ENCODE data around the gene CAPN5.

CAPN5 gene

DNA sequence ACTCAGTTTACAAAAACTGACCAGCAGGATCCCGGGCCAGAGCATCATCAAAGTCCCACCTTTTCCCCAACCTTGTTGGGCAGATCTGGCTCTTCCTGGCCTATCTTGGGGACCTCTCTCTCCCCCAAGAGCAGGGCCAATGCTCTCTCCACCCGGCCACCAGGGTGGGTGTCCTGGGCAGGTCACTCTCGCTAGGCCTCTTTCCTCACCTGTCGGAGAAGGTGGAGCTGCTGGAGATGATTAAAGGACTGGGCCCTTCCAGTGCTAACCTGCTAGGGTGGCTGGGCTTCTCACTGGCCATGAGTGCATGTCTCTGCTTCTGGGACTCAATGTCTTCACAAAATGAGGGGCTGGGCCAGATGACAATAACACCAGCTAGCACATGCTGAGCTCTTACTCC, 2.9 kb upstream of the CAPN5 start:
- DNase-seq, result no peak

DNA sequence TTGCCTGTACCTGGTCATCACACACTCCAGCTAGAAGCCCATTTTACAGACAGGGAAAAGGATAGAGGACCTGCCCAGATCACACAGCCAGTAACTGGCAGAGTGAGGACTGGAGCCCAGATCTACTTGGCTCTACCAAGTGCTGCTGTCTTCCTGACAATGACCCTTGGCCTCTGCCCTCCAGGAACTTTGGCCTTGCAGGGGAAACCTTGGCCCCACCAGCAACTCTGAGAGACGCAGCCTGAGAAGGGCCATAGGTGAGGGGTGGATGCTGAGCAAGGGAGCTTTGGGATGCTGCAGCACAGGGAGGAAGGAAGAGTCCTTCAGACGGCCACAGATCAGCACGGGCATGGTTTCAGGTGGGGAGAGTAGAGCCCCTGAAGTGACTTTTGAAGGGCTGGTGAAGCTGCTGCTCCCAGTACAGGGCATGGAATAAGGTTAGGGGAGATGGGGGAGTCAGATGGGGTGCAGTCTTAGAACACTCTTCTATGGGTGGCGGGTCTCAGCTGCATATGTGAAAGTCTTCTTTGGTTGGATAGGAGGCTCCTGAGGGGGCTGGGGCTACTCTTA, 2.0 kb upstream of the CAPN5 start:
- DNase-seq, result no peak

DNA sequence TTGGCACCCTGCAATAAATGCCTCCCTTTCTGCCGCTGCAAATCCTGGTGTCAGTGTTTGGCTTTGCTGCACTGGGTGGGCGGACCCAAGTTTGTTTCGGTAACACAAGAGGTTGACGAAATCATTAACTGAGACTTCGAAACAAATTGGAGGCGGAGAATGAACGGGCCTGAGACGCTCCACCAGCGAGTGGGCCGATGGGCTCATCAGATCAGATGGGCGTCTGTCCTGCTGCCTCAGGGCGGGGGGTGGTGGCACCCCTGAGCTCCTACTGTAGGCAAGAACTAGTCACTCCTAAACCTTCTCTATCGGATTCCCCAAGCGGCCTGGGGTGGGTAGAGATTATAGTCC, 918 bp upstream of the CAPN5 start:
- DNase-seq, result peak; percentile 58

DNA sequence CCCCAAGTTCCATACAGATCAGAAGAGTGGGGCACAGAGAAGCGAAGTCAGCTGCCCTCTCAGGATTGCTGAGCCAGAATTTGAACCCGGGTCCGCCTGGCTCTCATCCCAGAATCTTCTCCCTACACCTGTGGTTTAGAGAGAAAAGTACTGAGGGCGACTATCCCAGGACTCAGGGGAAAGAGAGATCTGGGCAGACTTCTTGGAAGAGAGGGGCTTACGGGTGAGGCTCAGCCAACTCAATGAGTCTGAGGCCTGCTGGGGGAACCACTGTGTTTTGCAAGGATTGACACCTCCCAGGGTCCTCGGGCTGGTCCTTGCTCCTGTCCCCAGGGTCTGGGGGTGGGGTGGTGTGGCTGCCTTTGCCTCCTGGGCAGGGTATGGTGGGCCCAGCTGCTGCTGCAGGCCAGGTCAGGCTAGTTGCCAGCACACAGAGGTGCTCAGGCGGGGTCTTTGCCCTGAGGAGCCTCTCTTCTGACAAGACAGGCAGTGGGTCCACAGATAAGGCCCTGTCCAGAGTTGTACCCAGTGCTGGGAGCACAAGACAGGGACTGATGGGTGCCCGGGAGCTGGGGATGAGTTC, 1.2 kb downstream of the CAPN5 start:
- DNase-seq, result no peak

DNA sequence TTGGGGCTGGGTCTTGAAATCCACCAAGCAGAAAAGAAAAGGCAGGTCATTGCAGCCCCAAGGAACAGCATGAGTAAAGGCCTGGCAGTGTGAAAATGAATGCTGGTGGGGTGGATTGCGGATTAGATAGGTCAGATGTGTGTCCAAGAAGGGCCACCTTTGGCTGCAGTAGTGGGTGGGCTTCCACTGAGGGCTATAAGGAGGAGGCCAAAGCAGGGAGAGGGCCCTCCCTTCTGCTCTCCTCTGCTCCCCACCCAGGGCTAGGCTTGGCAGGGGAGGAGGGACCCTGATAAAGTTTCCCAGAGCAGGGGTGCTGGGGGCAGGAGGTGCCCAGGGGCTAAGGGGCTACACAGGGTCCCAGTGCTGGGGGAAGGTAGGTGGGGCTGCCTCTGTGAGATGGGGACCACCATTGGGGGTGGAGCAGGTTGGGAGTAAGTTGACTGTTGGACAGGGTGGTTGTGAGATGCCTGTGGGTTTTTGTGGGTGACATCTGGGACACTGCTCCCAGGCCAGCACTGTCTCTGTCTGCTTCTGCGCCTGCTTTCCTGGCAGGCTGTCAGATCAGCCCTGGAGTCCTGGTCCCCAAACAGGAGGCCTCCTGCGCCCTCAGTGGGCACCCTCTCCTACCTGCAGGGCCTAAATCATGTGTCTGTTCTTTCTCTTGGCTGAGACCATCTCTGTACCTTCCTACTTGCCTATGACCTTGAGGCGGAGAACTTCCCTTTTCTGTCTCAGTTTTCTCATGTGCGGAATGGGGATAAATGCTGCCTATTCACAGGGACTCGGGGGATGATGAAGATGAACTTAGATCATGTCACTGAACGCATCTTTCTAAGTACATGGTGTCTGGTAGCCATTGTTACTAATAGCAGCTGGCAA, 1.9 kb downstream of the CAPN5 start:
- no peak for DNase-seq

DNA sequence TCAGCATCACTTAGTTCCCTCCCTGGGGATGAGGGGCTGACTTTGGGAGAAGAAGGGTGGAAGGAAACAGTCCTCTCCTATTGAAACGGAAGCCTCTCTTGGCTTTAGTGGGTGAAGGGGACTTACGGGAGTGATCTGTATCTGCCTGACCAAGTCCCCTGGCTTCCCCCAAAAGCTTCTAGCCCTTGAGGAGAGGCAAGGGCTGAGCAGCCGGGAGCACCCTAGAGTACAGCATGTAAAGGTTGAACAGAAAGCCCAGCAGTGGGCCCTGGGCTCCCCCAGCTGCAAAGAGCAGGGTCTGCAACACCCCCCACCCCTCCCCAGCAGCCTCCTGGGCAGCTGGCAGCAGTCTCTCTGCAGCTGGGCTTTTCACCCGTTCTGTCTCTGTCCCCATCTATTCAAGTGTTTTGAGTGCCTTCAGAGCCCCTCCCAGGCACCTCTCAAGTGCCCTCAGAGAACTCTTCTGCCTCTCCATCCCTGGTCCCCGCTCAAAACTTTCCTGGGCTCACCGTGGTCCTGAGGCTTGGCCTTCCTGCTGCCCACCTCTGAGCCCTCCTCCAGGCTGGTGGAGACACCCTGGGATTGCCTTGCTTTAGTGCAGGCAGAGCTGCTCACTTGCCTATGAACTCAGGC, 2.7 kb downstream of the CAPN5 start:
- no peak for DNase-seq

DNA sequence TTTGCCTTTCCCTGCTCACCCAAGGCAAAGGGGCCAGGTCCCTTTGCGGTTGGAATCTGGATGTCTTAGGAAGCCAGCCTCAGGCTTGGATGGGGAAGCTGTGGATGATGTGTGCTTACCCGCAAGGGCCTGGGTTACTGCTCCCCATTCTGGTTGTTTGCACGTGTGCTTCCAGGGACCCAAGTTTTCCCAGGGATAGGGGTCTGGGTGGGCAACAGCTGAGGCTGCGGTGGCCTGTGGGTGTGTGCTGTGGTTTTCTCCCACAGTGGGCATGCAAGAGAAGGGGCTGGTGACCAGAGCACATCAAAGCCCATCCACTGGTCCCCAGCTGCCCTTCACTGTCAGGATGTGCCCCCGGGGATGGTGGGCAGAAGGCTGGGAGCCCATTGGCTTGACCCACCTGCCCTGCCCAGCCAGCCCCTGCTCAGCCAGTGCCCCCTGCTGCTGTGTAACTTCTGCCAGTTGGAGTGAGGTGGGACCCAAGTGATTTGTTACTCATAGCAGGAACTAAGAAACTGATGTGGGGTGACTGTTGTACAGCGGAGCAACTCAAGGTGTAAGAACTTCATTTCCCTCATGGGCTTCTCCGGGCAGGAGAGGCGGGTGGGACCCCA, 3.3 kb downstream of the CAPN5 start:
- DNase-seq, result no peak

DNA sequence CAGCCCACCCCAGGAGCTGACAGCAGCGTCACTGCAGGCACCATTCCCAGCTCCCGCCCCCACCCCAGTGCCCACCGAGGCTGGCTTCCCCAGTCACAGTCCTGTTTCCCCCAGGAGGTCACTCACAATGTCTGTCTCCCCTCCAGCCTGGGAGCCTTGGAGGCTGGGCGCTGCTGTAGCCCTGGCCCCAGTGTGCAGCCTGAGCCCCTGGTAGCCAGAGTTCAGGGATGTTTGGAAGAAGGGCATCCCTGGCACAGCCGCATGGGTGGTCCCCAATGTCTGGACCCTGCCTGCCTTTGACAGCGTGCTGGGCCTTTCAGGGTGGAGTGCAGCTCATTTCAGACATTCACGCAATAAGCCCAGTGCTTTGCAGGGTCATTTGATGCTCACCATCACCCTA, 4.3 kb downstream of the CAPN5 start:
- no peak for DNase-seq

DNA sequence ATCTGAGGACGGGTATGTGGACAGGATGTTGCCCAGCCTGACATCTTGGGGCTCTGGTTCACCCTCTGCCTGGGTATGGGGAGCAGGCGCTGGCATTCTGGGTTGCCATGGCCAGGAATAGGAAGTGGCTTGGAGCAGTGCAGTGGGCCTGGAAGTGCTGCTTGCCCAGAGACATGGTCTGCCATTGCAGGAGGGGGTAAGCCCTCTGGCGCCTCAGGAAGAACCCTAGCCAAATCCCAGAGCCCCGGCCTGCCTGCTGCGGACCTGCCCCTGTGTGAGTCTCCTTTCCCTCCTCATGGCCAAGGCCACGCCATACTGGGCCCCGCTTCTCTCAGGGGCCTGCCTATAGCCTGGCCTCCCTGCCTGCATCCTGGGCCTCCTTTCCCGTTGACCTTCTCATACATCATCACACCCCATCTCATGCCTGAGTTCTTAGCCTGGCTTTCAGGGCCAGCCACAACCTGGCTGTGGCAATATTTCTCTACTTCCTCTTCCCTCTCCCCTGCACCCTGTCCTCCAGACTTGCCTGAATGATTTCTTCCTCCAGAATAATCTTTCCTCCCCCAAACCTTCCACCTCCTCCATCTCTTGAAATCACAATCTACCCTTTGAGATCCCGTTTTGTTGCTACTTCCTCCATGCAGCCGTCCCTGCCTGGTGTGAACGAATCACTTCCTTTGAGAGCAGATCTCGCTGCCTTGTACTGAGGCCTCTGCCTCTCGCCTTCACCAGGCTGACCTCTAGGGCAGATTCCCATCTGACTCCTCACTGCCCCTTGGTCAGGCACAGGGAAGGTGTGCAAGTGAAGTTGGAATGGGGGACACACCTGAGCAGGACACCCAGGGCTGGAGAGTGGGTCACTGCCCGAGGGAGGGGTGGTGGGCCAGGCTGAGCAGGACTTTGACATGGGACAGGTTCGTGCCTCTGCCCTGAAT, 5.2 kb downstream of the CAPN5 start:
- DNase-seq, result no peak

DNA sequence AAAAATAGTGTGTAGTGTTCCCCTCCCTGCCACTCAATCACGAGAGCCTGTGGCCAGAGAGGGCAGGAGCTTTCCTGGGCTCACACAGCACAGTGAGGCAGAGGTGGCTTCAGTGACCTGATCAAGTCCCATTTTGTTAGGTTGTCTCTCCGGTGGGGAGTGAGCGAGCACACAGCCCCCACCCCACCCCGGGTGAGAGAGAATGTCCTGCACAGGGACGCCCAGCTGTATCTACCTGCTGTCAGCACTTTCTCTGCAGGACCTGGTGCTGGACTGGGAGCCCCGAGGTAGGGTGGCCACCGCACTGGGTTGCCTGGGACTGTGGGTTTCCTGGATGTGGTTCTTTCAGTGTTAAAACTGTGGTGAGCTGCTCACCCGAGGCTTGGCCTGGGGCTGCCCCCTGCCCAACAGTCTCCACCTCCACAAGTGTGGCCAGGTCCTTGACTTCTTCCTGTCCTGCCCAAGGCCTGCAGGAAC, 6.1 kb downstream of the CAPN5 start:
- DNase-seq, result no peak

DNA sequence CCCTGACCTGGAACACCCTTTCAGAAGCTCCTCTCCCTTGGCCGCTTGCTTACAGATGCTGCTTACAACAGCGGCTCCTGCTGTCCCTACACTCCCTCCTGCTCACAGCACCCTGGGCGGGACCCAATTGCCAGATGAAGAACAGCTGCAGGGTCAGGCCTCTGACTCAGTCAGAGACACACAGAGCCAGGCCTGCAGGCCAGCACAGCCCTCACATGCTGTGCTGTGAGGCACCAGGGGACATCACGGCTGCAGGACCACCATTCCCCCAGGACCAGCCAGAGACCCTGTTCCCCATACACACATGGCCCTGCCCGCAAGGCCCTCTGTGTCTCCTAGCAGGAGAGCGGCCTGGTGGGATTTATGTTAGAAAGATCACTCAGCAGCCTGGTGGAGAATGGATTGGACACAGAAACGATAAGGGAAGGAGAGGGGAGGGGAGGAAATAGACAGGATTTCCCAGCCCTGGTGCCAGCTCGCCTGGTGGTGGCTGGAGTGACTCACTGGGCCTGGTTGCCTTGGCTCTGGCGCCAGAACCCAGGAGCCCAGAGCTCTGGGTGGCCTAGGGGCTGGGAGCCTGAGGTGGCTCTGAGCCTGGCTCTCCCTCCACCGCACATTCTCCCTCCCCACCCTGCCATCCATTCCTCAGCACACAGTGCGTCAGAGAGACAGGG, 6.7 kb downstream of the CAPN5 start:
- DNase-seq, result no peak

DNA sequence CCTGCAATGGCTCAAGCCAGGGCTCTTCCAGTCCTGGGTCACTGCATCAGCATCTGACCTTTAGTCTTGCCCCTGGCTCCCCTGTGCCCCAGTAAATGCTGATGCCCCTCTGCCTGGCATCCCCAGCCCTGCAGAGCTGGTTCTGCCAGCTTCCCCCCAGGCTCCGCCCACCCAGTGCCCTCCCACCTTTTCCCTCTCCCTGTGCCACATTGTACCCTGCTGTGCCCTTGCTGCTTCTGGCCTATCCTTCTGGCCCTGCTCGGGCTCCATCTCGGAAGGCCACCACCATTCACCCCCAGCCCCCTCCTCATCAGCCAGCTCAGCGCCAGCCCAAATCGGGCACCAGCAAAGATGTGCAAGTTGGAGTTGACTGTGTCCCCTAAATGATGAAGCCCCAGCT, 7.4 kb downstream of the CAPN5 start:
- DNase-seq, result no peak

DNA sequence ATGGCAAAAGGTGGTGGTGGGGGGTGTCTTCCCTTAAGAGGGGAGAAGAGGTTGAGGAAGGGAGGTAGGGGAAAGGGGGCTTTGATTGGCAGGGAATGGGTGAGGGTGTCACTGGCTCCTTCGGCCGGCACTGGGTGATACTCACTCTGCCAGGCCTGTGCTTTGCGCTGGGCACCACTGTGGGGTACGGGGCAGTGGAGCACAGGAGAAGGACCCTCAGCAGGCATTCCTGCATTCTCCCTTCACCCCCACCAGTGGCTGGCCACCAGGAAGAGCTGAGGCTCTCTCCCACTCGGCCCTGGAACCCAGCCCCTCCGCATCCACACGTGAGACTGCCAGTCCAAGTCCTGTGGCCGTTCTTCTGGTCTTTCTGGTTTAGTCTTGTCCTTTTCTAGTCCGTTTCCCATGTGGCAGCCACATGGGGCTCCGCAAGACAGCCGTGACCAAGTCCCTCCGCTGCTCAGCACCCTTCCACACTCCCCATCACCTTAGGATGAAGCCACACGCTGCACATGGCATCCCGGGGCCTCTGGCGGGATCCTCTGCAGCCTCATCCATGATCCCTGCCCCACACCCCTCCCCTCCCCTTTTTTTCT, 8.0 kb downstream of the CAPN5 start:
- no peak for DNase-seq

DNA sequence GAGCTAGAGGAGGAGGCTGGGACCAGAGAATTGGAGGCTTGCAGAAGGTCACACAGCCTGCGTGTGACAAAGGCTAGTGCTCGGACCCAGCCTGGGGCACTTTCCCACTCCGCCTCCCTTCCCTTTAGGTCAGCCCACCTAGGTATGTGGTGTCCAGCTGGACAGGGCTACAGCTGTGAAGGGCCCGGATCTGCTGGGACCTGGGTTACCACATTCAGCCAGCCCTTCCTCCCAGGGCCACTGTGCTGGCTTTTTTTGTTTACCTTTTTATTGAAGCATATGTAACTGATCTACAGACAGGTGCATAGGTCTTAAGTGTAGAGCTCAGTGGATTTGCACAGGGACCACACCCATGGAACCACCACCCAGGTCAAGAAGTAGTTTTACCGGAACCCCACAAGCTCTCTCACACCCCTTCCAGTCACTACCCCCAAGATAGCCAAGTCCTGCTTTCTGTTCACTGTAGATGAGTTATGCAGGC, 8.7 kb downstream of the CAPN5 start:
- no peak for DNase-seq

DNA sequence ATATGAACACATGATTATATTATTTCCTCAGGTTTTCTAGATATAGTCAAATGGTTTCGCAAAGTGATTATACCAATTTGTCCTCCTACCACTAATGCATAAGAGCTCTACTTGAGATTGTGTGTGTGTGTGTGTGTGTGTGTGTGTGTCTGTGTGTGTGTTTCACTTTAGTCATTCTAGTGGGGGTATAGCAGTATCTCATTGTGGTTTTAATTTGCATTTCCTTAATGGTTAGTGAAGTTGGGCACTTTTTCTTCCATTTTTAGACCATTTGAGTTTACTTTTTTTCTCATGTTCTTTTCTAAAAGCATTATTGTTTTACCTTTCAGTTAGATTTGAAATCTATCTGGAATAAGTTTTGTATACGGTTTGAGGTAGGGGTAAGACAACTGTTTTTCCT, 12.9 kb downstream of the CAPN5 start:
- DNase-seq, result no peak

DNA sequence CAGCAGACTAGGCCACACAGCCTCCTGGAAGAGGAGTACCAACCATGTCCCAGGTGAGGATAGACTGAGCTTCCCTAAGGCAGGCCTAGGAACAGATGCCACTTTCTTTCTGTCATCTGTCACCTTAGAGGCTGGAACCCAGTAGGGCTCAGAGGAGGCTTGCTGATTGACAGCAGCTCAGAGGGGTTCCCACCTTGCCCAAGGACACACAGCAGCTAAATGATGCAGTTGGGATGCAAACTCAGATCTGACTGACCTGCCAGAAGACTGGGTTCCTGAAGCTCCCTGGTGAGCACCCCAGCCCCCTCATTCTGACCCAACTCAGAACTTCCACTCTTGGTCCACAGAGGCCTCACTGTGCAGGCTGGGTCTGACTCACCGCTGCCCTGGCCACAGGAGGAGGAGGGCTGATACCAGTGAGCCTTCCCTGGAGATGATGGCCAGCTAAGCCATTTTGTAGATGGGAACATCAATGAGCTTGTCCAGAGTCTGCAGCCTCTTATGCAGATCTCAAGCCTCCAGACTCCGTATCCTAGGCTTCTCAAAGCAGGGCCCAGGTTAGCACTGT, 14.0 kb downstream of the CAPN5 start:
- no peak for DNase-seq

DNA sequence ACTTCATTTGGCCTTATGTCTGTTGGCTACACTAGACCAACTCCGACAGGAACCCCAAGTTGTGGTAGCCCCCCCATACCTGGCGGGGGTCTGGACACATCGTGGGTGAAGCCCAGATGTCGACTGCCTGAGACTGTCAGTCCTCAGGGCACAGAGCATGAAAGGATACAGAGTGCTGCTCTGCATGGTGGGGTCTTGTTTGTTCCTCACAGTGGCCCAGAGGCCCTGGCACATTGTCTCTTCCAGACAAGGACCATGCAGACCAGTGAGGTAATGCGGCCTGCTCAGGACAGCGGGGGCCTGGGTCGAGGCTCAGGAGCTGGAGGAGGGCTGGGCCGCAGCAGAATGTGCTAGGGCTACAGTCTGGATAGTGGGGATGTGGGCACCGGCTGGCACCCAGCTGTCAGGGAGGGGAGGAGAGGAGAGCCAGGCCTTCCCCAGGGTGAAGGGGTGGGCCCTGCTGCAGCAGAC, 14.6 kb downstream of the CAPN5 start:
- no peak for DNase-seq

DNA sequence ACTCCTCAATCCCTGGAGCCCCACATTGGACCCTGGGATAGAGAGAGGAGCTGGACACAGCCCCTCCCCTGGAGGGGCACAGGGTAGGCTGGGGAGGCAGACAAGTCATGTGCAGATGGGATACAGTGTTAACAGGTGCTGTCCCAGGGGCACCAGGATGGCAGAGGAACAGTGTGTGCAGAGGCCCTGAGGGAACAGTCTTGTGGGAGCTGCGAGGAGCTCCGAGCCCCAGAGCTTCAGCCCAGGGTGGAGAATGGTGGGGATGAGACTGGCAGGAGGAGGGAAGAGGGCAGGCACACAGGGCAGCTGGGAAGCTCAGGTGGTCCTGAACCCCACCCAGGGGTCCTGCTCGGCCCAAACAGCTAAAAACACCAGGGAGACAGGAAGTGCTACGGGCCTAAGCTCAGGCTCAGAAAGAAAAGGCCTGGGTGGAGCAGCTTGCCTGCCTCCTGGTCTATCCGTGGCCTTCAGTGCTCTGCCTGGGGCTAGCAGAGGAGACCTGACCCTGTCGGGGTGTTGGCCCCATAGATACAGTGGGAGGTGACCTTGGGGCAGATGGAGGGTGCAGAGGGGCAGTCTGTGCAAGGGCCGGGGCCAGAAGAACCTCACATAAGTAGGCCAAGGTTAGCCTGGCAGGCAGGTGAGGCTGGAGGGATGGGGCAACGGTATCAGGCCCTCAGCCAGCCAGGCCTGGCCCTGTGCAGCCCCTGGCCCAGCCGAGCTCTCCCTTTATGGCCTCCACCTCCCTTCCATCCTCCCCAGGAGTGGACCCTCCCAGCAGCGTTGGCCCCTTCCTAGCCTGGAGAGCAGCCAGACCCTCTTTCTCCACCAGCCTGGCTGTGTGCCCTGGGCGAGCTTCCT, 15.4 kb downstream of the CAPN5 start:
- no peak for DNase-seq
